WTC11 (cell line): Measurements from ENCODE around the gene KCNE4.

Experiments used
- CREM ChIP-seq: sonication (generic); formaldehyde crosslinking; IDR thresholded peaks from 2 replicates; pipeline ENCODE4 v1.8.1; 2022; ENCODE audit warnings: mild to moderate bottlenecking, missing genetic modification reagents, moderate library complexity
- MAX ChIP-seq: sonication (generic); formaldehyde crosslinking; IDR thresholded peaks from 2 replicates; pipeline ENCODE4 v1.8.0; 2022; ENCODE audit warnings: mild to moderate bottlenecking, missing genetic modification reagents
- NR2C2 ChIP-seq: sonication (generic); formaldehyde crosslinking; IDR thresholded peaks from 2 replicates; pipeline ENCODE4 v1.8.0; 2022; ENCODE audit warnings: mild to moderate bottlenecking, missing genetic modification reagents
- SMAD3 ChIP-seq: sonication (generic); formaldehyde crosslinking; IDR thresholded peaks from 2 replicates; pipeline ENCODE4 v1.8.0; 2022; ENCODE audit warnings: missing genetic modification reagents, mild to moderate bottlenecking, borderline replicate concordance
- ZBTB21 ChIP-seq: sonication (generic); formaldehyde crosslinking; IDR thresholded peaks from 2 replicates; pipeline ENCODE4 v1.8.1; 2023; ENCODE audit warnings: mild to moderate bottlenecking, missing genetic modification reagents, borderline replicate concordance
- TF ChIP-seq, protein P1 (sequence below): fragments of 200-600 bp; IDR thresholded peaks from 2 replicates; pipeline ENCODE4 v1.8.0; 2022; ENCODE audit warnings: antibody characterized with exemption
- TF ChIP-seq, protein P2 (sequence below): sonication (generic); formaldehyde crosslinking; IDR thresholded peaks from 2 replicates; pipeline ENCODE4 v1.8.0; 2022; ENCODE audit warnings: mild to moderate bottlenecking, missing genetic modification reagents
- TF ChIP-seq, protein P3 (sequence below): sonication (generic); formaldehyde crosslinking; IDR thresholded peaks from 2 replicates; pipeline ENCODE4 v1.8.1; 2023; ENCODE audit warnings: mild to moderate bottlenecking, missing genetic modification reagents, moderate library complexity

DNA sequence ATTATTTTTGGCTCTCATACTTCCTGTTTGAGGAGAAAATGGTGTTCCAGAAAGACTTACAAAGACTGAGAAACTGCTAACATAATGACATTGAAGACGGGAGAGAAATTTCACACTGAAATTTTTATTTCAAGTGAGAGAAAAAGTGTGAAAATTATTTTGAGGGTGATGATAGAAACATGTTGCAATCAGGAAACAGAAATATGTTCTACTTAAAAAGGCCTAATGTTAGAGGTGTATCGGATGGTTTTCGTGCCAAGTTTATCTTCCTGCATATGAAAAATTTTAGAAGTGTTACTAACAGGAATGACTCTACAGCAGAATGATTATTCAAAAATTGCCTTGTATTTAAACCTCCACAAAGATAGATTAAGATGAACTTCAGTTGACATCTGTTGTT is 50.5 kb downstream of the KCNE4 start:
- TF ChIP-seq CREM (CRISPR knock-in tag) (no peak), ZBTB21 (no peak), MAX (no peak), SMAD3 (no peak), NR2C2 (CRISPR knock-in tag) (no peak)
- TF ChIP-seq, protein P1, sequence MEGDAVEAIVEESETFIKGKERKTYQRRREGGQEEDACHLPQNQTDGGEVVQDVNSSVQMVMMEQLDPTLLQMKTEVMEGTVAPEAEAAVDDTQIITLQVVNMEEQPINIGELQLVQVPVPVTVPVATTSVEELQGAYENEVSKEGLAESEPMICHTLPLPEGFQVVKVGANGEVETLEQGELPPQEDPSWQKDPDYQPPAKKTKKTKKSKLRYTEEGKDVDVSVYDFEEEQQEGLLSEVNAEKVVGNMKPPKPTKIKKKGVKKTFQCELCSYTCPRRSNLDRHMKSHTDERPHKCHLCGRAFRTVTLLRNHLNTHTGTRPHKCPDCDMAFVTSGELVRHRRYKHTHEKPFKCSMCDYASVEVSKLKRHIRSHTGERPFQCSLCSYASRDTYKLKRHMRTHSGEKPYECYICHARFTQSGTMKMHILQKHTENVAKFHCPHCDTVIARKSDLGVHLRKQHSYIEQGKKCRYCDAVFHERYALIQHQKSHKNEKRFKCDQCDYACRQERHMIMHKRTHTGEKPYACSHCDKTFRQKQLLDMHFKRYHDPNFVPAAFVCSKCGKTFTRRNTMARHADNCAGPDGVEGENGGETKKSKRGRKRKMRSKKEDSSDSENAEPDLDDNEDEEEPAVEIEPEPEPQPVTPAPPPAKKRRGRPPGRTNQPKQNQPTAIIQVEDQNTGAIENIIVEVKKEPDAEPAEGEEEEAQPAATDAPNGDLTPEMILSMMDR, result no peak
- TF ChIP-seq, protein P2, sequence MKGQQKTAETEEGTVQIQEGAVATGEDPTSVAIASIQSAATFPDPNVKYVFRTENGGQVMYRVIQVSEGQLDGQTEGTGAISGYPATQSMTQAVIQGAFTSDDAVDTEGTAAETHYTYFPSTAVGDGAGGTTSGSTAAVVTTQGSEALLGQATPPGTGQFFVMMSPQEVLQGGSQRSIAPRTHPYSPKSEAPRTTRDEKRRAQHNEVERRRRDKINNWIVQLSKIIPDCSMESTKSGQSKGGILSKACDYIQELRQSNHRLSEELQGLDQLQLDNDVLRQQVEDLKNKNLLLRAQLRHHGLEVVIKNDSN, result no peak
- TF ChIP-seq, protein P3, sequence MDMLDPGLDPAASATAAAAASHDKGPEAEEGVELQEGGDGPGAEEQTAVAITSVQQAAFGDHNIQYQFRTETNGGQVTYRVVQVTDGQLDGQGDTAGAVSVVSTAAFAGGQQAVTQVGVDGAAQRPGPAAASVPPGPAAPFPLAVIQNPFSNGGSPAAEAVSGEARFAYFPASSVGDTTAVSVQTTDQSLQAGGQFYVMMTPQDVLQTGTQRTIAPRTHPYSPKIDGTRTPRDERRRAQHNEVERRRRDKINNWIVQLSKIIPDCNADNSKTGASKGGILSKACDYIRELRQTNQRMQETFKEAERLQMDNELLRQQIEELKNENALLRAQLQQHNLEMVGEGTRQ, result no peak
